Liver (tissue), 3 donors: Measurements from ENCODE around the gene GRAP2.

Experiments used
- ATF3 ChIP-seq: IDR thresholded peaks from 2 replicates; pipeline ENCODE4 v1.6.1; 2016; ENCODE audit warnings: antibody characterized with exemption
- CTCF ChIP-seq: fragments of 150-350 bp; IDR thresholded peaks from 2 replicates; pipeline ENCODE4 v1.5.1; 2017; ENCODE audit warnings: improper control_type of control experiment, low read depth, low read length; ENCODE audit not compliant: missing input control
- FOXA1 ChIP-seq: IDR thresholded peaks from 2 replicates; pipeline ENCODE4 v1.6.1; 2016; ENCODE audit warnings: antibody characterized with exemption
- JUND ChIP-seq, 2 donors: IDR thresholded peaks; 2 replicates each; pipeline ENCODE4 v1.6.1; 2016; ENCODE audit warnings: antibody characterized with exemption in 2 of 2
- MAX ChIP-seq: IDR thresholded peaks from 2 replicates; pipeline ENCODE4 v1.6.1; 2016; ENCODE audit warnings: antibody characterized with exemption
- RAD21 ChIP-seq, 2 donors: IDR thresholded peaks; 2 replicates each; pipeline ENCODE4 v1.6.1; 2016; ENCODE audit warnings: antibody characterized with exemption in 2 of 2, mild to moderate bottlenecking in 2 of 2
- RXRA ChIP-seq, 2 donors: IDR thresholded peaks; 2 replicates each; pipeline ENCODE4 v1.6.1; 2017 to 2018; ENCODE audit warnings: antibody characterized with exemption in 2 of 2, mild to moderate bottlenecking in 1 of 2
- SP1 ChIP-seq: IDR thresholded peaks from 2 replicates; pipeline ENCODE4 v1.6.1; 2018; ENCODE audit warnings: antibody characterized with exemption, mild to moderate bottlenecking
- donor health status: healthy.
- donor health status: healthy.

GRCh38 chr22:39999144-39999757 is 98.4 kb downstream of the GRAP2 start:
- no peak for TF ChIP-seq CTCF
- no peak for TF ChIP-seq MAX
- TF ChIP-seq SP1: peak; percentile 44
- TF ChIP-seq JUND (IDR thresholded peaks at IDR 0.05): no peak
- TF ChIP-seq RAD21 (IDR thresholded peaks at IDR 0.05): peak; percentile 46 to 50
- TF ChIP-seq RXRA (IDR thresholded peaks at IDR 0.05): peak; percentile 65 to 67
- TF ChIP-seq ATF3: no peak
- TF ChIP-seq FOXA1: no peak
